HepG2 (cell line): ENCODE measurements around the gene FAM111B. TPM values are rescaled to one million over a fixed set of nuclear protein-coding genes. Genes with fewer than 3 reads are reported as not detected.

ENCODE experiments used
- ATAC-seq: fragments of 200-7000 bp; cut with Tn5 transposase; 3 replicates; pipeline ENCODE4 v1.9.1; 2020; ENCODE audit warnings: mild to moderate bottlenecking, moderate library complexity
- BruUV-seq: library from RNA; stranded (reverse); fragments of 400-500 nt; replicated peaks from 2 replicates; lab custom pipeline; 2021; lab: Mats Ljungman, UMichigan
- CTCF ChIA-PET: fragments of 300-600 bp; formaldehyde crosslinking; extraction: SDS; loops from one replicate; lab custom pipeline; 2021; ENCODE audit warnings: low total read pairs, inconsistent platforms, low intra/inter-chr PET ratio; lab: Yijun Ruan, JAX
- POLR2A ChIA-PET: fragments of 350-600 bp; sonication (Branson Sonifier 250); formaldehyde crosslinking; loops from one replicate; lab custom pipeline; 2020; ENCODE audit warnings: antibody characterized with exemption, inconsistent platforms; lab: Yijun Ruan, JAX
- DNase-seq: peaks from one replicate; pipeline ENCODE4 v3.0.0-alpha.2; 2015; ENCODE audit warnings: low spot score
- FAIRE-seq: peaks from 3 replicates; lab custom pipeline; 2011; peaks lifted over from hg19 to GRCh38; lab: Jason Lieb, UNC
- H2AFZ ChIP-seq: one replicate; pipeline ENCODE4 v1.6.1; 2011; ENCODE audit warnings: low read length, inconsistent platforms
- H3K27ac ChIP-seq: fragments of 300-600 bp; 3 replicates; pipeline ENCODE4 v1.8.0; 2011; ENCODE audit warnings: mixed run types, mild to moderate bottlenecking, mixed read lengths, low read length, inconsistent platforms; ENCODE audit not compliant: insufficient read depth; ENCODE audit errors: extremely low read length
- H3K27me3 ChIP-seq, 2 experiments: fragments of 200-600 bp in 1 of 2; 2 replicates in 1 of 2; 3 replicates in 1 of 2; pipeline versions ENCODE4 v1.6.0 to v1.8.0; 2011; ENCODE audit warnings: low read length in 2 of 2, mild to moderate bottlenecking in 2 of 2, moderate library complexity in 2 of 2, inconsistent platforms in 1 of 2; ENCODE audit not compliant: insufficient read depth in 2 of 2, control insufficient read depth in 1 of 2
- H3K36me3 ChIP-seq, 2 experiments: fragments of 200-600 bp in 1 of 2; replicated peaks in 1 of 2; 2 replicates in 1 of 2; 3 replicates in 1 of 2; pipeline versions ENCODE4 v1.5.1 to v1.8.0; 2011; ENCODE audit warnings: low read length in 2 of 2, inconsistent platforms in 1 of 2; ENCODE audit not compliant: insufficient read depth in 2 of 2, control insufficient read depth in 1 of 2
- H3K4me1 ChIP-seq: 2 replicates; pipeline ENCODE4 v1.5.1; 2012; ENCODE audit warnings: low read length, inconsistent platforms; ENCODE audit not compliant: insufficient read depth
- H3K4me2 ChIP-seq: 2 replicates; pipeline ENCODE4 v1.6.0; 2011; ENCODE audit warnings: low read depth, low read length, inconsistent platforms
- H3K4me3 ChIP-seq, 3 experiments: fragments of 200-600 bp in 1 of 3; sonication (generic), shearing (Covaris generic) in 1 of 3; replicated peaks in 1 of 3; 2 replicates each; pipeline ENCODE4 v1.5.1; 2011 to 2016; ENCODE audit warnings: low read length in 3 of 3, inconsistent platforms in 2 of 3, low read depth in 2 of 3, mild to moderate bottlenecking in 2 of 3, control low read depth in 1 of 3, mixed read lengths in 1 of 3; ENCODE audit not compliant: insufficient read depth in 1 of 3
- H3K79me2 ChIP-seq: one replicate; pipeline ENCODE4 v1.6.1; 2011; ENCODE audit warnings: low read length, inconsistent platforms; ENCODE audit not compliant: insufficient read depth
- H3K9ac ChIP-seq: 2 replicates; pipeline ENCODE4 v1.6.0; 2011; ENCODE audit warnings: mild to moderate bottlenecking, low read depth, low read length, inconsistent platforms; ENCODE audit not compliant: insufficient read depth
- H3K9me3 ChIP-seq: 2 replicates; pipeline ENCODE4 v1.5.1; 2012; ENCODE audit warnings: mild to moderate bottlenecking, low read length
- H4K20me1 ChIP-seq: 2 replicates; pipeline ENCODE4 v1.6.0; 2011; ENCODE audit warnings: inconsistent platforms, mild to moderate bottlenecking, low read length, moderate library complexity; ENCODE audit not compliant: insufficient read depth
- CSRNP2 ChIP-seq: sonication (generic); formaldehyde crosslinking; conservative IDR thresholded peaks from 2 replicates; pipeline ENCODE4 v1.8.0; 2022; ENCODE audit warnings: low read depth, missing genetic modification reagents
- DDIT3 ChIP-seq: sonication (generic); formaldehyde crosslinking; IDR thresholded peaks from 2 replicates; pipeline ENCODE4 v1.4.0; 2020; ENCODE audit warnings: mild to moderate bottlenecking, missing genetic modification reagents
- HIC2 ChIP-seq: sonication (generic); formaldehyde crosslinking; IDR thresholded peaks from 2 replicates; pipeline ENCODE4 v1.9.0; 2022; ENCODE audit warnings: low read depth, missing genetic modification reagents
- MATR3 ChIP-seq: sonication (generic); formaldehyde crosslinking; IDR thresholded peaks from 2 replicates; pipeline ENCODE4 v1.4.0; 2020; ENCODE audit warnings: missing genetic modification reagents
- SAP130 ChIP-seq: IDR thresholded peaks from 2 replicates; pipeline ENCODE4 v1.6.1; 2016; ENCODE audit warnings: low read depth
- TEF ChIP-seq: sonication (generic); formaldehyde crosslinking; IDR thresholded peaks from 2 replicates; pipeline ENCODE4 v1.5.0; 2020; ENCODE audit warnings: missing genetic modification reagents
- TFDP1 ChIP-seq: IDR thresholded peaks from 2 replicates; pipeline ENCODE4 v1.6.1; 2016; ENCODE audit warnings: missing compliant biosample characterization, missing genetic modification reagents, borderline replicate concordance
- ZBTB3 ChIP-seq: sonication (generic); formaldehyde crosslinking; IDR thresholded peaks from 2 replicates; pipeline ENCODE4 v1.4.0; 2020; ENCODE audit warnings: low read depth, mild to moderate bottlenecking, moderate library complexity, missing genetic modification reagents, borderline replicate concordance
- ZKSCAN8 ChIP-seq: IDR thresholded peaks from 2 replicates; pipeline ENCODE4 v1.6.1; 2016; ENCODE audit warnings: borderline replicate concordance, missing genetic modification reagents, missing compliant biosample characterization
- ZNF350 ChIP-seq: sonication (generic); formaldehyde crosslinking; IDR thresholded peaks from 2 replicates; pipeline ENCODE4 v1.4.0; 2020; ENCODE audit warnings: mild to moderate bottlenecking, low read depth, missing genetic modification reagents, borderline replicate concordance
- WGBS: methylation state at CpG from one replicate; pipeline ENCODE4 v1.1.6; 2017; ENCODE audit warnings: low lambda C conversion rate; 5-methylcytosine and 5-hydroxymethylcytosine counted together
- in situ Hi-C: cut with HindIII; loops from 2 replicates; pipeline ENCODE4 v1.10.0; 2017; ENCODE audit warnings: low pct_unique_long_range_greater_than_20kb; ENCODE audit not compliant: extremely low pct_ligation_motif_present
- intact Hi-C: fragments of 100-400 bp; cut with micrococcal nuclease; formaldehyde crosslinking; loops from one replicate; pipeline ENCODE4 v1.10.0; 2022; ENCODE audit not compliant: unreplicated experiment
- polyA plus RNA-seq, 8 experiments: library from polyadenylated mRNA; depleted of rRNA in 3 of 8; stranded (reverse) in 7 of 8; unstranded in 1 of 8; fragments of >200 nt; fragmentation: Illumina TruSeq in 4 of 8; extraction: Trizol in 4 of 8; gene quantifications; 2 replicates each; pipeline versions ENCODE4 v1.2.1 to v1.2.3, GENCODE V29; 2011 to 2016; ENCODE audit warnings: low read depth in 4 of 8, missing spikeins in 1 of 8, mixed read lengths in 1 of 8; ENCODE audit not compliant: insufficient read depth in 1 of 8
- total RNA-seq, 5 experiments: library from RNA; depleted of rRNA; stranded (reverse); fragments of >200 nt; fragmentation: Illumina TruSeq; extraction: Trizol; gene quantifications; 2 replicates each; pipeline ENCODE4 v1.2.3, GENCODE V29; 2016; ENCODE audit warnings: low read depth in 1 of 5

Gene FAM111B
- total and polyA plus RNA-seq, 2 of the 13 experiments (the other 11 are each of a cell fraction or from before 2014, with no cell fraction given): 1.6 to 28.2 TPM

GRCh38 chr11:59152312-59152951 is 45.4 kb downstream of the FAM111B start:
- intact Hi-C loops (no loop called here), in situ Hi-C loops (no loop called here)
- FAIRE-seq (no peak), ATAC-seq (no peak), DNase-seq (no peak)
- Histone ChIP-seq H3K4me2 (no peak overlapping the region), H3K27me3 (no peaks in the 10 kb centered on the region), H3K9me3 (no peaks in the 10 kb centered on the region), H3K36me3 (no peaks in the 10 kb centered on the region), H3K79me2 (no peaks in the 10 kb centered on the region), H3K27ac (no peak overlapping the region), H3K4me3 (no peak overlapping the region), H2AFZ (no peak overlapping the region), H3K4me1 (peaks cover under 1% of the 10 kb centered on the region; the same call in 1 of the 2 replicates), H3K9ac (no peak overlapping the region), H4K20me1 (no peaks in the 10 kb centered on the region)
- ChIA-PET CTCF (no interaction called here), POLR2A (no interaction called here)
- TF ChIP-seq TFDP1 (CRISPR knock-in tag) (no peak), ZKSCAN8 (CRISPR knock-in tag) (no peak), ZNF350 (CRISPR knock-in tag) (no peak), SAP130 (CRISPR knock-in tag) (no peak), DDIT3 (CRISPR knock-in tag) (no peak), TEF (CRISPR knock-in tag) (no peak), CSRNP2 (no peak), HIC2 (CRISPR knock-in tag) (no peak), MATR3 (CRISPR knock-in tag) (no peak), ZBTB3 (no peak)
- WGBS: 93% methylated on average over 8 of the region's 8 CpGs
- BruUV-seq: no TSS peak
